DND-41 (cell line): Measurements from ENCODE around the gene DLX2.

Experiments used
- CTCF ChIP-seq: IDR thresholded peaks from 2 replicates; pipeline ENCODE4 v1.5.1; 2012; ENCODE audit warnings: borderline replicate concordance, low read length, moderate library complexity, mild to moderate bottlenecking; ENCODE audit not compliant: poor library complexity, severe bottlenecking; ENCODE audit errors: extremely low read depth
- EZH2 ChIP-seq: IDR thresholded peaks from 3 replicates; pipeline ENCODE4 v1.6.1; 2012; ENCODE audit warnings: borderline replicate concordance, low read depth, mild to moderate bottlenecking, moderate library complexity, low read length, inconsistent platforms; ENCODE audit not compliant: severe bottlenecking

GRCh38 chr2:172072706-172073105, 30.0 kb downstream of the DLX2 start:
- TF ChIP-seq CTCF (no peak), EZH2 (no peak)
